ENCODE data around the gene PTMS. TPM values are rescaled to one million over a fixed set of nuclear protein-coding genes. Genes with fewer than 3 reads are reported as not detected.

PTMS gene
- total and polyA plus RNA-seq, 2 of the 13 experiments (the other 11 are each of a cell fraction or from before 2014, with no cell fraction given), result 40.5 to 82.4 TPM

GRCh38 chr12:6767353-6768319 is 1.5 kb downstream of the PTMS start (continued):
- peak; percentile 36; the same call in 1 of the 2 replicates for TF ChIP-seq ZBTB39 (CRISPR knock-in tag; IDR thresholded peaks at IDR 0.05)
- TF ChIP-seq ZBTB44 (CRISPR knock-in tag; IDR thresholded peaks at IDR 0.05), result no peak
- no peak for TF ChIP-seq HNRNPH1 (optimal IDR thresholded peaks at IDR 0.05; ENCODE audit: low read depth, low read length)
- peak; percentile 69; the same call in 1 of the 2 replicates for TF ChIP-seq ZNF580 (CRISPR knock-in tag; IDR thresholded peaks at IDR 0.05; ENCODE audit: borderline replicate concordance, low read depth)
- TF ChIP-seq REXO4 (CRISPR knock-in tag; IDR thresholded peaks at IDR 0.05; ENCODE audit: borderline replicate concordance), result no peak
- no peak for TF ChIP-seq ZNF639 (CRISPR knock-in tag; conservative IDR thresholded peaks at IDR 0.05)
- TF ChIP-seq KDM1A (CRISPR knock-in tag; IDR thresholded peaks at IDR 0.05), result no peak
- peak; percentile 38; the same call in 1 of the 2 replicates for TF ChIP-seq YEATS4 (CRISPR knock-in tag; IDR thresholded peaks at IDR 0.05; ENCODE audit: borderline replicate concordance)
- TF ChIP-seq PCBP1 (IDR thresholded peaks at IDR 0.05; ENCODE audit: borderline replicate concordance, low read depth, low read length), result 0 out of 2 replicates have a peak, but pooled peaks have one; percentile 37
- no peak for TF ChIP-seq ZNF496 (CRISPR knock-in tag; IDR thresholded peaks at IDR 0.05; ENCODE audit: insufficient replicate concordance)
- no peak for TF ChIP-seq ZNF557 (CRISPR knock-in tag; IDR thresholded peaks at IDR 0.05)
- TF ChIP-seq DBP (CRISPR knock-in tag; IDR thresholded peaks at IDR 0.05; ENCODE audit: not compliant biosample characterization), result no peak
- TF ChIP-seq ZNF691 (CRISPR knock-in tag; IDR thresholded peaks at IDR 0.05; ENCODE audit: borderline replicate concordance, low read depth), result peak; percentile 72; the same call in 1 of the 2 replicates
- 0 out of 2 replicates have a peak, but pooled peaks have one; percentile 54 for TF ChIP-seq ZNF878 (CRISPR knock-in tag; IDR thresholded peaks at IDR 0.05)
- TF ChIP-seq KAT7 (CRISPR knock-in tag; IDR thresholded peaks at IDR 0.05; ENCODE audit: borderline replicate concordance), result no peak
- TF ChIP-seq NCOA2 (CRISPR knock-in tag; IDR thresholded peaks at IDR 0.05), result peak; percentile 45; the same call in 1 of the 2 replicates
- no peak for TF ChIP-seq NR3C1 (CRISPR knock-in tag; IDR thresholded peaks at IDR 0.05)
- TF ChIP-seq GABPA (IDR thresholded peaks at IDR 0.05; ENCODE audit: low read depth, low read length), result no peak
- no peak for TF ChIP-seq GABPA (CRISPR knock-in tag; IDR thresholded peaks at IDR 0.05; ENCODE audit: low read depth)
- no peak for TF ChIP-seq ZNF484 (CRISPR knock-in tag; IDR thresholded peaks at IDR 0.05; ENCODE audit: borderline replicate concordance, low read depth)
- no peak for TF ChIP-seq TMF1 (CRISPR knock-in tag; IDR thresholded peaks at IDR 0.05; ENCODE audit: low read depth)
- TF ChIP-seq ZC3H13 (CRISPR knock-in tag; IDR thresholded peaks at IDR 0.05), result peak; percentile 31; the same call in 1 of the 2 replicates

All from HepG2 (cell line).